Panc1 (cell line): Measurements from ENCODE around the gene BATF2. TPM values are rescaled to one million over a fixed set of nuclear protein-coding genes. Genes with fewer than 3 reads are reported as not detected.
"Not testable (repeated sequence)": the region's sequence is repeated elsewhere in the genome, so short reads cannot be mapped to it uniquely, and the experiment has no call there.

ENCODE experiments used
- ATAC-seq: fragments of 200-7000 bp; cut with Tn5 transposase; 2 replicates; pipeline ENCODE4 v1.9.1; 2020; ENCODE audit warnings: mild to moderate bottlenecking, moderate library complexity
- BruUV-seq: library from RNA; stranded (reverse); fragments of 400-500 nt; replicated peaks from 2 replicates; lab custom pipeline; 2021; lab: Mats Ljungman, UMichigan
- CTCF ChIA-PET: fragments of 300-600 bp; sonication (Branson Sonifier 250); formaldehyde crosslinking; loops from one replicate; lab custom pipeline; 2022; ENCODE audit warnings: antibody characterized with exemption; lab: Charles Lee
- POLR2A ChIA-PET: fragments of 300-600 bp; sonication (Branson Sonifier 250); formaldehyde crosslinking; loops from one replicate; lab custom pipeline; 2022; ENCODE audit warnings: antibody characterized with exemption; lab: Charles Lee
- DNase-seq: peaks from one replicate; pipeline ENCODE4 v3.0.0-alpha.2; 2010; ENCODE audit warnings: low read depth, low spot score
- H3K27ac ChIP-seq: 2 replicates; pipeline ENCODE4 v1.5.1; 2011; ENCODE audit warnings: mild to moderate bottlenecking, low read length, inconsistent platforms
- H3K27me3 ChIP-seq: fragments of 200-500 bp; sonication (Bioruptor generic); 2 replicates; pipeline ENCODE4 v1.6.0; 2014; ENCODE audit warnings: low read length, inconsistent platforms; ENCODE audit not compliant: control insufficient read depth, insufficient read depth
- H3K36me3 ChIP-seq: fragments of 200-500 bp; sonication (Bioruptor generic); 2 replicates; pipeline ENCODE4 v1.5.1; 2014; ENCODE audit warnings: inconsistent platforms, mild to moderate bottlenecking, low read length, moderate library complexity; ENCODE audit not compliant: control insufficient read depth, insufficient read depth
- H3K4me1 ChIP-seq: 2 replicates; pipeline ENCODE4 v1.5.1; 2011; ENCODE audit warnings: inconsistent platforms, mild to moderate bottlenecking, low read length, moderate library complexity; ENCODE audit not compliant: control insufficient read depth, insufficient read depth
- H3K4me3 ChIP-seq, 2 experiments: 2 replicates each; pipeline ENCODE4 v1.5.1; 2011 to 2012; ENCODE audit warnings: low read depth in 2 of 2, low read length in 2 of 2, mild to moderate bottlenecking in 2 of 2, inconsistent platforms in 1 of 2, moderate library complexity in 1 of 2
- H3K9me3 ChIP-seq: fragments of 200-500 bp; sonication (Bioruptor generic); 2 replicates; pipeline ENCODE4 v1.5.1; 2014; ENCODE audit warnings: low read depth, mild to moderate bottlenecking, inconsistent platforms, low read length, moderate library complexity; ENCODE audit not compliant: control insufficient read depth, insufficient read depth
- CTCF ChIP-seq: fragments of 450-650 bp; IDR thresholded peaks from 2 replicates; pipeline ENCODE4 v1.5.1; 2017; ENCODE audit warnings: mild to moderate bottlenecking
- POLR2AphosphoS5 ChIP-seq: IDR thresholded peaks from 2 replicates; pipeline ENCODE4 v1.6.1; 2012; ENCODE audit warnings: mild to moderate bottlenecking, low read depth, low read length, moderate library complexity
- REST ChIP-seq, 2 experiments: IDR thresholded peaks; 2 replicates each; pipeline ENCODE4 v1.6.1; 2011 to 2012; ENCODE audit warnings: low read depth in 2 of 2, control low read depth in 1 of 2, low read length in 1 of 2, mild to moderate bottlenecking in 1 of 2, moderate library complexity in 1 of 2; ENCODE audit not compliant: insufficient read depth in 1 of 2
- SIN3A ChIP-seq: IDR thresholded peaks from 2 replicates; pipeline ENCODE4 v1.6.1; 2012; ENCODE audit warnings: low read depth, mild to moderate bottlenecking, low read length, moderate library complexity, borderline replicate concordance; ENCODE audit not compliant: insufficient read depth
- TCF7L2 ChIP-seq: IDR thresholded peaks from 2 replicates; pipeline ENCODE4 v1.6.1; 2011; ENCODE audit warnings: mild to moderate bottlenecking, low read depth, low read length, inconsistent platforms
- in situ Hi-C: cut with HindIII; loops from 2 replicates; pipeline ENCODE4 v1.10.0; 2016; ENCODE audit warnings: low sequenced_read_pairs, low pct_unique_long_range_greater_than_20kb
- intact Hi-C: fragments of 100-400 bp; cut with micrococcal nuclease; formaldehyde crosslinking; loops from one replicate; pipeline ENCODE4 v1.10.0; 2022; ENCODE audit not compliant: unreplicated experiment
- total RNA-seq: library from RNA; stranded (reverse); gene quantifications from one replicate; pipeline ENCODE4 v1.2.1, GENCODE V29; 2021; ENCODE audit not compliant: unreplicated experiment

BATF2 gene
- total RNA-seq, 1 experiment from 2014 or later = 1.6 TPM

- no peaks in the 10 kb centered on the region for H3K4me1 ChIP-seq
- in situ Hi-C loops = no loop called here
- intact Hi-C loops = no loop called here
- BruUV-seq = no TSS peak
- H3K4me3 ChIP-seq = no peak overlapping the region
- POLR2A ChIA-PET = no interaction called here
- no peak for DNase-seq
- H3K27me3 ChIP-seq = no peaks in the 10 kb centered on the region
- H3K27ac ChIP-seq = no peak overlapping the region
- H3K9me3 ChIP-seq = no peaks in the 10 kb centered on the region
- CTCF ChIA-PET = interaction anchor here (1.0 kb wide), 1 partner anchor 140 kb away, joined by 3 read pairs; no protein-coding TSS in a partner anchor
- H3K36me3 ChIP-seq = no peaks in the 10 kb centered on the region
- TF ChIP-seq REST (IDR thresholded peaks at IDR 0.05; ENCODE audit: insufficient read depth in 1 of 2, low read depth in 2 of 2, low read length in 1 of 2) (no peak), SIN3A (no peak), POLR2AphosphoS5 (no peak), CTCF (no peak), TCF7L2 (no peak)
- 0 out of 2 replicates have a peak, but pooled peaks have one; percentile 15 for ATAC-seq
Observed at GRCh38 chr11:64987998-64988854, 8.5 kb downstream of the BATF2 start.

GRCh38 chr11:64983339-64983738 is 13.4 kb downstream of the BATF2 start:
- CTCF ChIA-PET, DNase-seq, H3K4me1 ChIP-seq, H3K9me3 ChIP-seq, H3K27ac ChIP-seq, H3K4me3 ChIP-seq, H3K27me3 ChIP-seq, POLR2A ChIA-PET, ATAC-seq, BruUV-seq, H3K36me3 ChIP-seq, in situ Hi-C loops, intact Hi-C loops: not testable (repeated sequence)

GRCh38 chr11:64976651-64977050 is 20.1 kb downstream of the BATF2 start:
- Histone ChIP-seq H3K4me1 (no peaks in the 10 kb centered on the region), H3K9me3 (no peaks in the 10 kb centered on the region), H3K36me3 (no peaks in the 10 kb centered on the region), H3K4me3 (no peak overlapping the region), H3K27me3 (no peaks in the 10 kb centered on the region), H3K27ac (no peak overlapping the region)
- TF ChIP-seq SIN3A (no peak), POLR2AphosphoS5 (no peak), CTCF (no peak), REST (IDR thresholded peaks at IDR 0.05; ENCODE audit: insufficient read depth in 1 of 2, low read depth in 2 of 2, low read length in 1 of 2) (no peak), TCF7L2 (no peak)
- ChIA-PET POLR2A (no interaction called here), CTCF (no interaction called here)
- in situ Hi-C loops (no loop called here), intact Hi-C loops (no loop called here)
- BruUV-seq = no TSS peak
- ATAC-seq (no peak), DNase-seq (no peak)
